Ovary (tissue), 9 donors: ENCODE measurements around the gene HELQ. TPM values are rescaled to one million over a fixed set of nuclear protein-coding genes. Genes with fewer than 3 reads are reported as not detected.
"Not testable (repeated sequence)": the region's sequence is repeated elsewhere in the genome, so short reads cannot be mapped to it uniquely, and the experiment has no call there.

ENCODE experiments used
- DNase-seq, 5 donors: peaks; one replicate each; pipeline ENCODE4 v3.0.0-alpha.2; 2019 to 2020
- H3K27ac ChIP-seq, 2 donors: fragments of 200-600 bp; one replicate each; pipeline versions ENCODE4 v1.5.1 to v1.8.0; 2019 to 2022
- H3K27me3 ChIP-seq: fragments of 200-600 bp; one replicate; pipeline ENCODE4 v1.8.0; 2022
- H3K36me3 ChIP-seq: fragments of 200-600 bp; sonication (generic); one replicate; pipeline ENCODE4 v1.5.1; 2019
- H3K4me1 ChIP-seq: one replicate; pipeline ENCODE4 v1.8.1; 2013; ENCODE audit warnings: mild to moderate bottlenecking, moderate library complexity; ENCODE audit not compliant: insufficient read depth
- H3K4me3 ChIP-seq: fragments of 200-600 bp; sonication (generic); one replicate; pipeline ENCODE4 v1.5.1; 2017
- H3K9me3 ChIP-seq, 2 donors: fragments of 200-600 bp in 1 of 2; sonication (generic) in 1 of 2; one replicate each; pipeline versions ENCODE4 v1.5.1 to v1.8.1; 2013 to 2019; ENCODE audit warnings: mild to moderate bottlenecking in 1 of 2, moderate library complexity in 1 of 2
- CTCF ChIP-seq, 3 donors: fragments of 450-650 bp in 2 of 3; fragments of 200-600 bp in 1 of 3; IDR thresholded peaks; one replicate each; pipeline versions ENCODE4 v1.5.1 to v1.8.0; 2016 to 2022; ENCODE audit warnings: antibody characterized with exemption in 3 of 3, mild to moderate bottlenecking in 1 of 3
- EP300 ChIP-seq: sonication (generic); formaldehyde crosslinking; IDR thresholded peaks from one replicate; pipeline ENCODE4 v1.6.1; 2017; ENCODE audit warnings: antibody characterized with exemption
- POLR2A ChIP-seq: fragments of 450-650 bp; IDR thresholded peaks from one replicate; pipeline ENCODE4 v1.6.1; 2017; ENCODE audit warnings: antibody characterized with exemption, mild to moderate bottlenecking, moderate library complexity
- WGBS, 3 donors: extraction: QIAGEN DNeasy Blood & Tissue Kit in 1 of 3; methylation state at CpG; one replicate each; pipeline versions ENCODE4 v1.1.5 to v1.1.7; 2013 to 2017; 5-methylcytosine and 5-hydroxymethylcytosine counted together
- intact Hi-C, 4 donors: fragments of 100-400 bp; cut with DNase I; formaldehyde crosslinking; loops; one replicate each; pipeline versions ENCODE4 v1.11.0 to v1.15.1; 2022 to 2023
- polyA plus RNA-seq, 2 donors: library from polyadenylated mRNA; stranded (reverse); fragments of 200-250 nt in 1 of 2; fragments of 350-450 nt in 1 of 2; fragmentation: Illumina TruSeq in 1 of 2; extraction: RNeasy Lipid Tissue Mini Kit (QIAGEN cat#74804) in 1 of 2; gene quantifications; one replicate each; pipeline ENCODE4 v1.2.3, GENCODE V29; 2013 to 2014
- total RNA-seq, 7 donors: library from RNA; depleted of rRNA in 2 of 7; stranded (reverse); fragments of >200 nt in 2 of 7; fragmentation: NEBNext Ultra II Directional in 3 of 7; extraction: Animal tissue kit (Norgen Biotek cat#: 25700) in 3 of 7; gene quantifications; one replicate each; pipeline versions ENCODE4 v1.1.0 to v1.2.4, GENCODE V29; 2016 to 2023
- donor health status: DM: no; HTN: no; CAD: no; lungs with moderate emphysema.
- donor health status: DM: no; HTN: no; CAD: no.
- donor health status: Bipolar disorder and iron deficiency.
- donor health status: DM: yes; HTN: yes; CAD: no.
- donor health status: DM: no; HTN: no; CAD: no.
- donor health status: DM: yes; HTN: yes; CAD: no.

The HELQ gene
- total and polyA plus RNA-seq, 9 donors, result 15.5 to 30.8 (median 21.8) TPM

- no peaks in the 10 kb centered on the region for H3K36me3 ChIP-seq
- DNase-seq, result no peak
- H3K27me3 ChIP-seq, result no peaks in the 10 kb centered on the region
- intact Hi-C loops, result loop anchor here in 2 of 4 donors (10.0 kb wide), 1 partner anchor 131 kb away; no protein-coding TSS in a partner anchor
- no peak overlapping the region for H3K27ac ChIP-seq
- no peaks in the 10 kb centered on the region for H3K9me3 ChIP-seq
- no peak overlapping the region for H3K4me3 ChIP-seq
- TF ChIP-seq POLR2A, result no peak
- no peak for TF ChIP-seq CTCF (IDR thresholded peaks at IDR 0.05)
- no peak for TF ChIP-seq EP300
- no peaks in the 10 kb centered on the region for H3K4me1 ChIP-seq
Observed at GRCh38 chr4:83503974-83504373, 48.4 kb upstream of the HELQ start.

GRCh38 chr4:83501671-83502070, 46.0 kb upstream of the HELQ start:
- 84 to 94% (median 86%) methylated on average over 3 of the region's 3 CpGs for WGBS, 3 donors
- not testable (repeated sequence) for H3K27me3 ChIP-seq, H3K36me3 ChIP-seq, H3K9me3 ChIP-seq, H3K27ac ChIP-seq, DNase-seq, H3K4me3 ChIP-seq, H3K4me1 ChIP-seq
- intact Hi-C loops, result loop anchor here in 2 of 4 donors (10.0 kb wide), 1 partner anchor 133 kb away; no protein-coding TSS in a partner anchor

- H3K27me3 ChIP-seq, result no peaks in the 10 kb centered on the region
- no peak overlapping the region for H3K27ac ChIP-seq
- DNase-seq, result no peak
- TF ChIP-seq CTCF (IDR thresholded peaks at IDR 0.05) (no peak), POLR2A (no peak), EP300 (no peak)
- no peaks in the 10 kb centered on the region for H3K4me1 ChIP-seq
- no peak overlapping the region for H3K4me3 ChIP-seq
- WGBS, 3 donors, result 90 to 95% (median 95%) methylated on average over 1 of the region's 1 CpG
- no peaks in the 10 kb centered on the region for H3K36me3 ChIP-seq
- intact Hi-C loops, result no loop called here
- no peaks in the 10 kb centered on the region for H3K9me3 ChIP-seq
Observed at GRCh38 chr4:83498187-83498586, 42.6 kb upstream of the HELQ start.

DNA sequence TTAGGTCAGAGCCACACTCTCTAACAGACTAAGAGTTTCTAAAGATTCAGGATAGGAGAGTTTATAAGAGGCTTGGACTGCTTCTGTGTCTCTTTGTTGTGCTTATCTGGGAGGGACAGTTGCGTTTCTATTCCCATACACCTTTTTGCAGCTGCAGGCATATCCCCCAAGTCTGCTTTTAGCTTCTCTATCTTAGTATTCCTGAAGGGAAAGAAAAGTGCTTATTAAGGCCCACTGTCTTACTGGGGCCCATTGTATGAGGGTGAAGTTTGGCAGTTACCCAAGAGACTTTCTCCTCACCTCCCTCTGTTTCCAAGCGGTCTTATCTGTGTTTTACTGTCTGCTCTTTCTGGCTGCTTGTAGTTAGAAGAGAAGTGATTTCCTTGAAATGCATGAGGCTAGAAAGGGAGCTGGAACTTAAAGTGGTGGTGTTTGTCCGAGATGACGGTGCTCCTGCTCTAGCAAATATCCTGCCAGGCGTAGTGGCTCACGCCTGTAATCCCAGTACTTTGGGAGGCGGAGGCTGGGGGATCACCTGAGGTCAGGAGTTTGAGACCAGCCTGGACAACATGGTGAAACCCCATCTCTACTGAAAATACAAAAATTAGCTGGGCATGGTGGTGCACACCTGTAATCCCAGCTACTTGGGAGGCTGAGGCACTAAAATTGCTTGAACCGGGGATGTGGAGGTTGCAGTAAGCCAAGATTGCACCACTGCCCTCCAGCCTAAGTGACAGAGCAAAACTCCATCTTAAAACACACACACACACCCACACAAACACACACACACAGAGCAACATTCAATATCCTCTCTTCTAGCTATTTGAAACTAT, 40.7 kb upstream of the HELQ start:
- H3K27me3 ChIP-seq, H3K36me3 ChIP-seq, DNase-seq, H3K4me1 ChIP-seq, intact Hi-C loops, H3K27ac ChIP-seq, H3K9me3 ChIP-seq, H3K4me3 ChIP-seq: not testable (repeated sequence)
- 65 to 81% (median 79%) methylated on average over 8 of the region's 8 CpGs for WGBS, 3 donors

DNA sequence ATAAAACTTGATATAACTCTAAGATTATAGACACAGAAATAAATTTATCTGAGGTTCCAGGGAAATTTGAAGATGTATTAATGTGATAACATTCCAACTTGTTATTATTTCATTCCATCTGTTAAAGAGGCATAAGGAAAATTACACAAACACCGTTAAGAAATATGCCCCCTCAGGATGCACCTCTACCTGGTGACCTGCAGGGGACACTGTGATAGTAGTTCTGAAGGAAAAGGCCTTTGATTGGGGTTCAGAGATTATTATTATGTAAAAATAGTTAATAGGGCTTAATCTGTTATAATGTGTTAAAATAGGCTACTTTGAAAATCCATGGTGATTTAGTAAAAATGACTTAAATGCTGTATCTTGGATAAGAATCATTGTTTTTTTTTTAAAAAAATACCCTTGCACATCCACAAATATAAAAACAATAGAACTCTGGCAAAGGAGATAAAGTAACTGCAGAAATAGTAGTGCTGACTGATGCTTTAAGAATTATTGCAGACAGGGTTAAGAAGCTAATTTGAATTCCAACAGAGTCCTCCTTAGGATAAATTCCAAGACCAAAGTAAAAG, 35.3 kb upstream of the HELQ start:
- DNase-seq, result no peak
- no peak overlapping the region for H3K4me3 ChIP-seq
- no peaks in the 10 kb centered on the region for H3K27me3 ChIP-seq
- 1 to 3% (median 1%) methylated on average over 1 of the region's 1 CpG for WGBS, 3 donors
- no peaks in the 10 kb centered on the region for H3K9me3 ChIP-seq
- no peaks in the 10 kb centered on the region for H3K36me3 ChIP-seq
- no peak overlapping the region for H3K27ac ChIP-seq
- intact Hi-C loops, result no loop called here
- no peaks in the 10 kb centered on the region for H3K4me1 ChIP-seq
- TF ChIP-seq EP300 (no peak), CTCF (IDR thresholded peaks at IDR 0.05) (no peak), POLR2A (no peak)
